Activated CD4-positive, alpha-beta T cell treated with anti-CD3 and anti-CD28 coated beads, Interleukin-2, amount 10 ng/mL, durations not matched to agents 7 days and 5 days (primary cell): ENCODE measurements around the gene ANKRD18A. TPM values are rescaled to one million over a fixed set of nuclear protein-coding genes. Genes with fewer than 3 reads are reported as not detected.

Source experiments
- CTCF ChIA-PET: fragments of 350-600 bp; sonication (Branson Sonifier 250); formaldehyde crosslinking; loops from one replicate; lab custom pipeline; 2021; ENCODE audit warnings: antibody characterized with exemption; lab: Charles Lee
- POLR2A ChIA-PET: fragments of 350-600 bp; sonication (Branson Sonifier 250); formaldehyde crosslinking; loops from one replicate; lab custom pipeline; 2021; ENCODE audit warnings: antibody characterized with exemption; lab: Charles Lee
- DNase-seq: peaks from one replicate; pipeline ENCODE4 v3.0.0-alpha.2; 2020
- H3K27ac Mint-ChIP-seq: one replicate; pipeline ENCODE4 v1.8.0; 2021; ENCODE audit warnings: mild to moderate bottlenecking, moderate library complexity, mixed read lengths
- H3K27me3 Mint-ChIP-seq: one replicate; pipeline ENCODE4 v1.8.0; 2021; ENCODE audit warnings: mixed read lengths
- H3K36me3 Mint-ChIP-seq: one replicate; pipeline ENCODE4 v1.8.0; 2021; ENCODE audit warnings: low read depth, mixed read lengths
- H3K4me1 Mint-ChIP-seq: one replicate; pipeline ENCODE4 v1.8.0; 2021; ENCODE audit warnings: mixed read lengths
- H3K4me3 Mint-ChIP-seq: one replicate; pipeline ENCODE4 v1.8.0; 2021; ENCODE audit warnings: mild to moderate bottlenecking, moderate library complexity, mixed read lengths
- H3K9me3 Mint-ChIP-seq: one replicate; pipeline ENCODE4 v1.8.0; 2021; ENCODE audit warnings: mixed read lengths
- total RNA-seq, 2 experiments: library from RNA; stranded (reverse); gene quantifications; one replicate each; pipeline ENCODE4 v1.2.3, GENCODE V29; 2021

ANKRD18A gene
- total RNA-seq, 2 experiments from 2014 or later: 1.9 to 2.0 TPM

DNA sequence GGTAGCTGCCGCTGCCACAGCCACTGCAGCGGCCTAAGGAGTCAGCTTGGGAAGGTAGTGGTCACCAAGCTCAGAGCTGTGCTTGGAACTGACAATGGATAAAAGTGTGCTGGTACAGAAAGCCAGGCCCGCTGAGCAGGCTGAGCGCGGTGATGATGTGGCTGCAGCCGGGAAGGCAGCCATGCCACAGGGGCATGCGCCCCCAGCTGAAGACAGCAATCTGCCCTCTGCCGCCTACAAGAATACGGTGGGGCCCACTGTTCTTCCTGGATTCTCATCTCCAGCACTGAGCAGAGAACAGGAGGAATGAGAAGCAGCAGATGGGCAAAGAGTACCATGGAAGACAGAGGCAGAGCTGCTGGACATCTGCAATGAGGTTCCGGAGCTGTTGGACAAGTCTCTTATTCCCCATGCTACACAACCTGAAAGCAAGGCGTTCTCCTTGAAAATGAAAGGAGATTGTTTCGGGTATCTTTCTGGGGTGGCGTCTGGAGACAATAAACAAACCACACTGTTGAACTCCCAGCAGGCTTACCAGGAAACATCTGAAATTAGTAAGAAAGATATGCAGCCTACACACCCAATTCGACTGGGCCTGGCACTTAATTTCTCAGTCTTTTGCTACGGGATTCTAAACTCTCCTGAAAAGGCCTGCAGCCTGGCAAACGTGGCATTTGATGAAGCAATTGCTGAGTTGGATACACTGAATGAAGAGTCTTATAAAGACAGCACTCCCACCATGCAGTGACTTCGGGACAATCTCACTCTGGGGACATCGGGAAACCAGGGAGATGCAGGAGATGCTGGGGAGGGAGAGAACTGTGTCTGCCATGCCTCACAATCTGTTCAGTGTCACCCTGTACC, 22.8 kb upstream of the ANKRD18A start:
- H3K9me3 Mint-ChIP-seq: no peaks in the 10 kb centered on the region
- H3K4me1 Mint-ChIP-seq: no peaks in the 10 kb centered on the region
- no peak overlapping the region for H3K27ac Mint-ChIP-seq
- H3K4me3 Mint-ChIP-seq: no peak overlapping the region
- ChIA-PET POLR2A (no interaction called here), CTCF (no interaction called here)
- no peaks in the 10 kb centered on the region for H3K27me3 Mint-ChIP-seq
- DNase-seq: no peak
- H3K36me3 Mint-ChIP-seq: no peaks in the 10 kb centered on the region

DNA sequence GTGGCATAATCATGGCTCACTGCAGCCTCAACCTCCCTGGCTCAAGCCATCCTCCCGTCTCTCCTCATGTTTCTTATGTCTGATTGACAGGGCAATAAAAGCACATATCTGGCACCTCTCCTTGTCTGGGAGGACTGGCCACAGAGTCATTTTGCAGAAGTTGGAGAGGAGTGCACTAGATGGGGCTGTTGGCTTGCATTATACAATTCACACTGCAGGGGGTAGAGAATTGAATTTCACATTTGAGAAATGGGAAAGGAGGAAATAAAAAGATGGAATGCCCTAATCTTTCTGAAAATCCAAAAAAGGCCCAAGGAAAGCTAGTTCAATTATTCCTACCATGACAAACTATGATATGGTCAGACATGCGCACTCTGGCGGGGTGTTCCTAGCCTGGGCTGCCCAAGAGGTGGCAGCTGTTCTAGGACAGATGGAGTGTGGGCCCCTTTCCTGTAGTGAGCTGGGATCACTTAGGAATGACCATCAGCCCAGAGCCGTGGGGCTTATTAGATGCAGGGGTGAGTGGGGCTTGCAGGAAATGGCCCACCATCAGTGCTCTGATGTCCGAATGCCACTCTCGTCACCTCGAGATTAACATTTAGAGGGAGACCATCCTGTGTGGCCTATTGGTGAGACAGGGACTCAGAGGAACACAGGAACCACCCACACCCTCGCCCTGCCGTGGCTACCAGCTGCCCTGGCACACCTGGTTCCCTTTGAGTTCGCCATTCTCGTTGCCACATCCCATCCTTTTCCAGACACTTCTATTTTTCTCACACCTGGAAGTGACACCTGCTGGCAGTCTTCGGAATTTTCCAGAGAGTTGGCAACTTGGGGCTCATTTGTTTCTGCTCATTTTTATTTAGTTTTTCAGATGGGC, 21.8 kb upstream of the ANKRD18A start:
- no peaks in the 10 kb centered on the region for H3K9me3 Mint-ChIP-seq
- DNase-seq: no peak
- ChIA-PET POLR2A (no interaction called here), CTCF (no interaction called here)
- H3K4me3 Mint-ChIP-seq: no peak overlapping the region
- no peaks in the 10 kb centered on the region for H3K27me3 Mint-ChIP-seq
- H3K27ac Mint-ChIP-seq: no peak overlapping the region
- H3K4me1 Mint-ChIP-seq: no peaks in the 10 kb centered on the region
- no peaks in the 10 kb centered on the region for H3K36me3 Mint-ChIP-seq

DNA sequence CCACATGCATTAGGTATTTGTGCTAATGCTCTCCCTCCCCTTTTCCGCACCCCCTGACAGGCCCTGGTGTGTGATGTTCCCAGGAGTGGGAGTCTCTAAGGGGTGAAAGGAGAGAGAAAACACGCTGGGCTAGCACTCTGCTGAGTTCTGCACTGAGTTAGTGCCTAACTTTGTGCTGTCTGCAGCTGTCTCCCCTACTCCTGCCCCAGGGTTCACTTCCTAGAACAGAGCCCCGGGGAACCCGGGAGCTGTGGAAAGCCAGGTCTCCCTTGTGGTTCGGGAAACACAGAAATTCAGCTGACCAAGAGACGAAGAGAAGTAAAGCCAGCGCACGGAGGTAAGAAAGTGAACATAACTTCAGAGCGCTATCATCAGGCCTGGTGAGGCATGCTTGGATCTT, 20.7 kb upstream of the ANKRD18A start:
- no peak overlapping the region for H3K27ac Mint-ChIP-seq
- ChIA-PET POLR2A (no interaction called here), CTCF (no interaction called here)

GRCh38 chr9:38639577-38639940, 19.2 kb upstream of the ANKRD18A start:
- no peak for DNase-seq
- ChIA-PET CTCF (no interaction called here), POLR2A (no interaction called here)
- H3K27ac Mint-ChIP-seq: no peak overlapping the region
- H3K27me3 Mint-ChIP-seq: no peaks in the 10 kb centered on the region
- H3K4me1 Mint-ChIP-seq: no peaks in the 10 kb centered on the region
- H3K4me3 Mint-ChIP-seq: no peak overlapping the region
- no peaks in the 10 kb centered on the region for H3K36me3 Mint-ChIP-seq
- no peaks in the 10 kb centered on the region for H3K9me3 Mint-ChIP-seq

More for the DNA sequence above, 20.7 kb upstream of the ANKRD18A start:
- no peak overlapping the region for H3K4me3 Mint-ChIP-seq
- DNase-seq: no peak
- no peaks in the 10 kb centered on the region for H3K4me1 Mint-ChIP-seq
- H3K9me3 Mint-ChIP-seq: no peaks in the 10 kb centered on the region
- no peaks in the 10 kb centered on the region for H3K27me3 Mint-ChIP-seq
- H3K36me3 Mint-ChIP-seq: no peaks in the 10 kb centered on the region

DNA sequence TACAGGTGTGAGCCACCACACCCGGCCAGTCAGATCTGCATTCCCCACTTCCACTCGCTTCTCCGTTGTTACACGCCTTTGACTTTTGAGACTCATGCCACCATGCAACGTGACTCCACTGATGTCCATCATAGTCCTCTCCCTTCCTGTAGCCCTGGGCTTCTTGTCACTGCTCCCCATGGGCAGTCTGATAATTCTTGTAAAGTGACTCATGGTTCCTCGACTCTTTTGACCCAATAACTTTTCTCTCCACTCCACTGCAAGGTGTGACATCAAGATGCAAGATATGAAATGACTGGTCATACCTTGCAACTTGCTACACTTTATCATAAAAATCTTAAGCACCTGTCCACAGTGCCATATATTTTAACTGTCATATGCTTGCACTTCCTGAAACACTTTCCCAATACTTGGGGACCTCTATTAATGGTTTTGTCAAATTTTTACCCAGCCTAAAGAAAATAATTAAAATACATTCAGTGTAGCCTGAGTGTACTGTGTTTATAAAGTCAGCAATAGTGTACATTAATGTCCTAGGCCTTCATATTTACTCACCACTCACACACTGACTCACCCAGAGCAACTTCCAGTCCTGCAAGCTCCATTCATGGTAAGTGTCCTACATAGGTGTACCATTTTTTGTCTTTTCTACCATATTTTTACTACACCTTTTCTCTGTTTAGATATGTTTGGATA, 18.6 kb upstream of the ANKRD18A start:
- Mint-ChIP-seq H3K36me3 (no peaks in the 10 kb centered on the region), H3K4me3 (no peak overlapping the region), H3K9me3 (no peaks in the 10 kb centered on the region), H3K27me3 (no peaks in the 10 kb centered on the region), H3K4me1 (no peaks in the 10 kb centered on the region), H3K27ac (no peak overlapping the region)
- POLR2A ChIA-PET: no interaction called here
- CTCF ChIA-PET: no interaction called here
- no peak for DNase-seq

DNA sequence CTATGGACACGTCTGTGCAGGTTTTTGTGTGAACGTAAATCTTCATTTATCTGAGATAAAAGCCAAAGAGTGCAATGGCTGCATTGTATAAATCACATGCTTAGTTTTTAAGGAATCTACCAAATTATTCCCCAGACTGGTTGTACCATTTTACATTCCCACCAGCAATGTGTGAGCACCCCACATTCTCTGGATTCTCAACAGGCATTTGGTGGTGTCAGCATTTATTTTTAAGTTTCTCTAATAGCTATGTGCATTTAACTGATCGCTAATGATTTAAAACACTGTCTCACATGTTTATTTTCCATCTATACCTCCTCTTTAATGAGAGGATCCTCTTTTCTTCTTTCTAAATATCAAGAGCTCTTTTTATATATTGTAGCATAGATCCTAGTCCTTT, 13.9 kb upstream of the ANKRD18A start:
- no peak overlapping the region for H3K4me3 Mint-ChIP-seq
- ChIA-PET CTCF (no interaction called here), POLR2A (no interaction called here)
- peaks cover 1% of the 10 kb centered on the region for H3K27me3 Mint-ChIP-seq
- H3K36me3 Mint-ChIP-seq: no peaks in the 10 kb centered on the region
- no peaks in the 10 kb centered on the region for H3K9me3 Mint-ChIP-seq
- no peak overlapping the region for H3K27ac Mint-ChIP-seq
- no peaks in the 10 kb centered on the region for H3K4me1 Mint-ChIP-seq
- no peak for DNase-seq

DNA sequence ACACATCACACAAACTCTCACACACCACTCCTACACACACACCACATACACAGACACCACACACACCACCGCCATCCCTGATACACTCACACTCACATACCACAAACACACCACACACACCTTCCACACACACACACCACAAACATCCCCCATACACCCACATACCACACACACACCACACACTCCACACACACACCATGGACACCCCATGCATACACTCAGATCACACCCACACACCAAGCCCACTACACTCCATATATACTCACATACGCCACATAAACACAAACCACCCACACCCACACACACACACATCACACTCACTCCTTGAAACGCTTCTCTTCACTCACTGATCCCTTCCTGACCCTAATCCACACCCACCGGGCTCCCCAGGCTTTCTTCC, 9.1 kb upstream of the ANKRD18A start:
- POLR2A ChIA-PET: no interaction called here
- H3K27me3 Mint-ChIP-seq: peaks cover 16% of the 10 kb centered on the region
- no peak overlapping the region for H3K4me3 Mint-ChIP-seq
- H3K9me3 Mint-ChIP-seq: no peaks in the 10 kb centered on the region
- CTCF ChIA-PET: no interaction called here
- no peaks in the 10 kb centered on the region for H3K4me1 Mint-ChIP-seq
- no peak for DNase-seq
- H3K36me3 Mint-ChIP-seq: no peaks in the 10 kb centered on the region
- no peak overlapping the region for H3K27ac Mint-ChIP-seq

DNA sequence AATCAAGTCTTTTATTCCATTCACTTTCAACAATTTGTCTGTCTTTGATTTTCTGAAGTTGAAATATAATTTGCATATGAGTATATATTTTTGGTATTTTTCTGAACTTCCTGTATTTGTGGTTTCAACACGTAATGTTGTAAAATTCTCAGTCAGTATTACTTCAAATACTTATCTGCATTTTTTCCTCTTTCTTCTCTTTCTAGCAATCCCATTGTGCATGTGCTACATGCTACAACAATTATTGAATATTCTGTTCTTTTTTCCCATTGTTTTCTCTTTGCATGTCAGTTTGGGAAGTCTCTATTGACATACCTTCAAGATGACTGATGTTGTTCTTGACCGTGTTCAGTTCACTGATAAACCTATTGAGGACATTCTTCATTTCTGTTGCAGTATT, 5.6 kb upstream of the ANKRD18A start:
- Mint-ChIP-seq H3K27ac (no peak overlapping the region), H3K4me3 (no peak overlapping the region), H3K4me1 (peaks cover 8% of the 10 kb centered on the region), H3K27me3 (peaks cover 35% of the 10 kb centered on the region), H3K9me3 (peaks cover 3% of the 10 kb centered on the region), H3K36me3 (no peaks in the 10 kb centered on the region)
- DNase-seq: no peak
- CTCF ChIA-PET: no interaction called here
- POLR2A ChIA-PET: no interaction called here

- no peak for DNase-seq
- Mint-ChIP-seq H3K36me3 (no peaks in the 10 kb centered on the region), H3K4me3 (peak overlapping the region; percentile 14), H3K9me3 (peaks cover 3% of the 10 kb centered on the region), H3K4me1 (peaks cover 12% of the 10 kb centered on the region), H3K27me3 (peaks cover 51% of the 10 kb centered on the region), H3K27ac (no peak overlapping the region)
- ChIA-PET POLR2A (no interaction called here), CTCF (no interaction called here)
Measured at GRCh38 chr9:38622951-38623350, 2.6 kb upstream of the ANKRD18A start.

GRCh38 chr9:38622288-38622674, 1.9 kb upstream of the ANKRD18A start:
- no peak overlapping the region for H3K27ac Mint-ChIP-seq
- H3K9me3 Mint-ChIP-seq: peaks cover 3% of the 10 kb centered on the region
- H3K27me3 Mint-ChIP-seq: peaks cover 53% of the 10 kb centered on the region
- DNase-seq: no peak
- POLR2A ChIA-PET: no interaction called here
- H3K36me3 Mint-ChIP-seq: no peaks in the 10 kb centered on the region
- CTCF ChIA-PET: no interaction called here
- peaks cover 12% of the 10 kb centered on the region for H3K4me1 Mint-ChIP-seq
- H3K4me3 Mint-ChIP-seq: peak overlapping the region; percentile 58

GRCh38 chr9:38621434-38622287, 1.3 kb upstream of the ANKRD18A start:
- peak; percentile 33 for DNase-seq
- H3K27ac Mint-ChIP-seq: peak overlapping the region; percentile 54
- H3K4me1 Mint-ChIP-seq: peaks cover 12% of the 10 kb centered on the region
- ChIA-PET CTCF (no interaction called here), POLR2A (no interaction called here)
- peak overlapping the region; percentile 58 for H3K4me3 Mint-ChIP-seq
- H3K36me3 Mint-ChIP-seq: no peaks in the 10 kb centered on the region
- H3K9me3 Mint-ChIP-seq: peaks cover 3% of the 10 kb centered on the region
- peaks cover 53% of the 10 kb centered on the region for H3K27me3 Mint-ChIP-seq
